HepG2 (cell line): ENCODE measurements around the gene ZNF384. TPM values are rescaled to one million over a fixed set of nuclear protein-coding genes. Genes with fewer than 3 reads are reported as not detected.

Experiments
- ATAC-seq: fragments of 200-7000 bp; cut with Tn5 transposase; 3 replicates; pipeline ENCODE4 v1.9.1; 2020; ENCODE audit warnings: mild to moderate bottlenecking, moderate library complexity
- BruUV-seq: library from RNA; stranded (reverse); fragments of 400-500 nt; replicated peaks from 2 replicates; lab custom pipeline; 2021; lab: Mats Ljungman, UMichigan
- CTCF ChIA-PET: fragments of 300-600 bp; formaldehyde crosslinking; extraction: SDS; loops from one replicate; lab custom pipeline; 2021; ENCODE audit warnings: low total read pairs, inconsistent platforms, low intra/inter-chr PET ratio; lab: Yijun Ruan, JAX
- POLR2A ChIA-PET: fragments of 350-600 bp; sonication (Branson Sonifier 250); formaldehyde crosslinking; loops from one replicate; lab custom pipeline; 2020; ENCODE audit warnings: antibody characterized with exemption, inconsistent platforms; lab: Yijun Ruan, JAX
- DNase-seq: peaks from one replicate; pipeline ENCODE4 v3.0.0-alpha.2; 2015; ENCODE audit warnings: low spot score
- FAIRE-seq: peaks from 3 replicates; lab custom pipeline; 2011; peaks lifted over from hg19 to GRCh38; lab: Jason Lieb, UNC
- H2AFZ ChIP-seq: one replicate; pipeline ENCODE4 v1.6.1; 2011; ENCODE audit warnings: low read length, inconsistent platforms
- H3K27ac ChIP-seq: fragments of 300-600 bp; 3 replicates; pipeline ENCODE4 v1.8.0; 2011; ENCODE audit warnings: mixed run types, mild to moderate bottlenecking, mixed read lengths, low read length, inconsistent platforms; ENCODE audit not compliant: insufficient read depth; ENCODE audit errors: extremely low read length
- H3K27me3 ChIP-seq, 2 experiments: fragments of 200-600 bp in 1 of 2; 2 replicates in 1 of 2; 3 replicates in 1 of 2; pipeline versions ENCODE4 v1.6.0 to v1.8.0; 2011; ENCODE audit warnings: low read length in 2 of 2, mild to moderate bottlenecking in 2 of 2, moderate library complexity in 2 of 2, inconsistent platforms in 1 of 2; ENCODE audit not compliant: insufficient read depth in 2 of 2, control insufficient read depth in 1 of 2
- H3K36me3 ChIP-seq, 2 experiments: fragments of 200-600 bp in 1 of 2; replicated peaks in 1 of 2; 2 replicates in 1 of 2; 3 replicates in 1 of 2; pipeline versions ENCODE4 v1.5.1 to v1.8.0; 2011; ENCODE audit warnings: low read length in 2 of 2, inconsistent platforms in 1 of 2; ENCODE audit not compliant: insufficient read depth in 2 of 2, control insufficient read depth in 1 of 2
- H3K4me1 ChIP-seq: 2 replicates; pipeline ENCODE4 v1.5.1; 2012; ENCODE audit warnings: low read length, inconsistent platforms; ENCODE audit not compliant: insufficient read depth
- H3K4me2 ChIP-seq: 2 replicates; pipeline ENCODE4 v1.6.0; 2011; ENCODE audit warnings: low read depth, low read length, inconsistent platforms
- H3K4me3 ChIP-seq, 3 experiments: fragments of 200-600 bp in 1 of 3; sonication (generic), shearing (Covaris generic) in 1 of 3; replicated peaks in 1 of 3; 2 replicates each; pipeline ENCODE4 v1.5.1; 2011 to 2016; ENCODE audit warnings: low read length in 3 of 3, inconsistent platforms in 2 of 3, low read depth in 2 of 3, mild to moderate bottlenecking in 2 of 3, control low read depth in 1 of 3, mixed read lengths in 1 of 3; ENCODE audit not compliant: insufficient read depth in 1 of 3
- H3K79me2 ChIP-seq: one replicate; pipeline ENCODE4 v1.6.1; 2011; ENCODE audit warnings: low read length, inconsistent platforms; ENCODE audit not compliant: insufficient read depth
- H3K9ac ChIP-seq: 2 replicates; pipeline ENCODE4 v1.6.0; 2011; ENCODE audit warnings: mild to moderate bottlenecking, low read depth, low read length, inconsistent platforms; ENCODE audit not compliant: insufficient read depth
- H3K9me3 ChIP-seq: 2 replicates; pipeline ENCODE4 v1.5.1; 2012; ENCODE audit warnings: mild to moderate bottlenecking, low read length
- H4K20me1 ChIP-seq: 2 replicates; pipeline ENCODE4 v1.6.0; 2011; ENCODE audit warnings: inconsistent platforms, mild to moderate bottlenecking, low read length, moderate library complexity; ENCODE audit not compliant: insufficient read depth
- ISX ChIP-seq: sonication (generic); formaldehyde crosslinking; conservative IDR thresholded peaks from 2 replicates; pipeline ENCODE4 v1.5.0; 2020; ENCODE audit warnings: missing genetic modification reagents
- ZFP1 ChIP-seq: IDR thresholded peaks from 2 replicates; pipeline ENCODE4 v1.6.1; 2016
- ZMYM3 ChIP-seq: sonication (generic); formaldehyde crosslinking; IDR thresholded peaks from 2 replicates; pipeline ENCODE4 v1.5.1; 2020; ENCODE audit warnings: mild to moderate bottlenecking, missing genetic modification reagents
- ZNF263 ChIP-seq: sonication (generic); formaldehyde crosslinking; IDR thresholded peaks from 2 replicates; pipeline ENCODE4 v1.4.0; 2020; ENCODE audit warnings: missing genetic modification reagents
- WGBS: methylation state at CpG from one replicate; pipeline ENCODE4 v1.1.6; 2017; ENCODE audit warnings: low lambda C conversion rate; 5-methylcytosine and 5-hydroxymethylcytosine counted together
- in situ Hi-C: cut with HindIII; loops from 2 replicates; pipeline ENCODE4 v1.10.0; 2017; ENCODE audit warnings: low pct_unique_long_range_greater_than_20kb; ENCODE audit not compliant: extremely low pct_ligation_motif_present
- intact Hi-C: fragments of 100-400 bp; cut with micrococcal nuclease; formaldehyde crosslinking; loops from one replicate; pipeline ENCODE4 v1.10.0; 2022; ENCODE audit not compliant: unreplicated experiment
- polyA plus RNA-seq, 8 experiments: library from polyadenylated mRNA; depleted of rRNA in 3 of 8; stranded (reverse) in 7 of 8; unstranded in 1 of 8; fragments of >200 nt; fragmentation: Illumina TruSeq in 4 of 8; extraction: Trizol in 4 of 8; gene quantifications; 2 replicates each; pipeline versions ENCODE4 v1.2.1 to v1.2.3, GENCODE V29; 2011 to 2016; ENCODE audit warnings: low read depth in 4 of 8, missing spikeins in 1 of 8, mixed read lengths in 1 of 8; ENCODE audit not compliant: insufficient read depth in 1 of 8
- total RNA-seq, 5 experiments: library from RNA; depleted of rRNA; stranded (reverse); fragments of >200 nt; fragmentation: Illumina TruSeq; extraction: Trizol; gene quantifications; 2 replicates each; pipeline ENCODE4 v1.2.3, GENCODE V29; 2016; ENCODE audit warnings: low read depth in 1 of 5

Gene ZNF384
- total and polyA plus RNA-seq, 2 of the 13 experiments (the other 11 are each of a cell fraction or from before 2014, with no cell fraction given), result 23.6 to 55.3 TPM

DNA sequence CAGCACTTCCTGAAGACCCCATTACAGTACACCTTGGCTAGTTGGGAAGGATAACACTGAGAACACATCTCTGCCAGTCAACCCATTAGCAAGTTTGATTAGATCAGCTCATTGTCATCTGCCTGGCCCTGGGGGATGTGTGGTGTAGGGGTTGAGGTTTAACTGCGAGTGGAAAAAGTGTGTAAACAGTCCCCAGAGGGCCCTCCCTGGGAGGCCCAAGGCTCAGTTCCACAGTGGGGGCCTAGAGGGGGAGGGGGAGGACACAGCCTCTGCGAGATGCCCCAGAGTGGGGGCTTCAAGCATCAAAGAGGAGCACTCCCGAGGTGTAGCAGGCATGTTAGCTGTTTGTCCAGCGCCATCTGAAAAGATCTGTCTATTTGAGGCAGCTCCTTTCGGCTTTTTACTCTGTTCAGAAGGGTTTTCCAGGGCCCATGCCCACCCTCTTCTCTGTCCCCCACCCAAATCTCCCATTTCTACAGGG is 53.8 kb downstream of the ZNF384 start:
- Histone ChIP-seq H3K36me3 (no peaks in the 10 kb centered on the region), H3K9ac (0 out of 2 replicates have a peak overlapping the region, but pooled peaks have one; percentile 23), H3K27me3 (peaks cover 8 to 36% of the 10 kb centered on the region in 2 experiments), H4K20me1 (no peaks in the 10 kb centered on the region), H3K4me1 (peaks cover 54% of the 10 kb centered on the region), H3K4me3 (peak overlapping the region; percentile 28 to 41 (median 30); a peak in 3 of 6 replicates), H3K27ac (no peak overlapping the region), H3K79me2 (no peaks in the 10 kb centered on the region), H3K4me2 (peak overlapping the region; percentile 63), H2AFZ (no peak overlapping the region), H3K9me3 (no peaks in the 10 kb centered on the region)
- ATAC-seq (peak; percentile 6; the same call in 1 of the 3 replicates), FAIRE-seq (no peak), DNase-seq (no peak)
- intact Hi-C loops, result no loop called here
- ChIA-PET POLR2A (interaction anchor here (0.6 to 1.4 kb wide), 5 partner anchors 9 to 1262 kb away, joined by 3 to 4 read pairs (median 3); partner anchors contain the start of gene ZNF384), CTCF (no interaction called here)
- BruUV-seq, result no TSS peak
- TF ChIP-seq ZNF263 (peak; percentile 88), ZFP1 (no peak)
- in situ Hi-C loops, result no loop called here
- 12% methylated on average over 4 of the region's 5 CpGs for WGBS

DNA sequence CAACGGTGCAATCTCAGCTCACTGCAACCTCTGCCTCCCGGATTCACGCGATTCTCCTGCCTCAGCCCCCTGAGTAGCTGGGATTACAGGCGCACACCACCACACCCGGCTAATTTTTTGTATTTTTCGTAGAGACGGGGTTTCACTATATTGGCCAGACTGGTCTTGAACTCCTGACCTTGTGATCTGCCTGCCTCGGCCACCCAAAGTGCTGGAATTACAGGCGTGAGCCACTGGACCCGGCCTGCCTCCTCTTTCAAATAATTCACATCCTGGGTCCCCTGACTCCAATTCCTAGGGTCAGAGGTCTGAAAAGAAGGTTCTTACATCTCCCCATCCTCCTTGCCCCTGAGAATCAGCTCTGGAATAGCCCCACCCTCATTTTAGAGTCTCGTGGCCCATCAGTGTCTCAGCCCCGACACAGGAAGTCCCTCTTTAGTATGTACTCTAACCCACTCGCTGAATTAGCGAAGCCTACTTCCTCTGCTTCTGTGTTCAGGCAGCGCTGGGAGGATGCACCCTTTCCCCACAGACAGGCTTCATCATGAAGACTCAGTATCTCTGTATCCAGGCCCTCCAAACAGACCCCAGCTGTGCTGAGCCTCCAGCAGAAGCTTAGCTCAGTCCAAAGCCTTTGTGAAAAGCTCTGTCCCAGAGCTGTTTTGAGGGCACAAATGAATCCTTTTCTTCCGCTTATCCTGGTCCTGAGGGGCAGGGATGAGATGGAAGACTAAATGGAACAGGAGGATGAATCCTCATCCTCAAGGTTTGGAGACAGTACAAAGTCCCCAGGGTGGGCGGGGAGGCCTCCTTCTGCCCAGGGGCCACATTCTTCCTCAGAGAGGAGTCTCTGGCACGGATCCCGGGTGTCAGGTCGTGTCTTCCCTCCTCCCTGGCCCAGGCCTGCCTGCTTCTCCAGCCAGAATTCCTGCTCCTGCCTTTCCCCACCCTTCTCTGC is 56.9 kb downstream of the ZNF384 start:
- Histone ChIP-seq H3K4me1 (peaks cover 46% of the 10 kb centered on the region), H3K36me3 (no peaks in the 10 kb centered on the region), H3K79me2 (no peaks in the 10 kb centered on the region), H4K20me1 (no peaks in the 10 kb centered on the region), H3K27ac (no peak overlapping the region), H3K4me3 (peak overlapping the region in 1 of 3 experiments; percentile 49; a peak in 2 of 6 replicates), H3K27me3 (peaks cover 0 to 7% of the 10 kb centered on the region in 2 experiments; a peak in 2 of 5 replicates), H3K4me2 (peak overlapping the region; percentile 68), H2AFZ (no peak overlapping the region), H3K9ac (0 out of 2 replicates have a peak overlapping the region, but pooled peaks have one; percentile 17), H3K9me3 (no peaks in the 10 kb centered on the region)
- intact Hi-C loops, result no loop called here
- no TSS peak for BruUV-seq
- TF ChIP-seq ISX (CRISPR knock-in tag), result no peak
- 0 out of 2 replicates have a peak, but pooled peaks have one; percentile 19 for TF ChIP-seq ZMYM3 (CRISPR knock-in tag)
- in situ Hi-C loops, result no loop called here
- POLR2A ChIA-PET, result interaction anchor here (1.1 to 1.2 kb wide), 2 partner anchors 19 to 57 kb away, joined by 3 read pairs; no protein-coding TSS in a partner anchor
- FAIRE-seq, result no peak
- CTCF ChIA-PET, result no interaction called here
- no peak for DNase-seq
- ATAC-seq, result peak; percentile 39
- WGBS, result 20% methylated on average over 20 of the region's 21 CpGs
